ENCODE measurements around the gene ZFP36L2.

Gene ZFP36L2

GRCh38 chr2:43226955-43227829, 786 bp upstream of the ZFP36L2 start:
- TF ChIP-seq CTCF (IDR thresholded peaks at IDR 0.05; ENCODE audit: low read depth, low read length): no peak; the same call in 1 of the 2 replicates
- no peak for DNase-seq (ENCODE audit: extremely low read depth, low read depth)

- no peak for DNase-seq (ENCODE audit: extremely low read depth, low read depth)
Observed at GRCh38 chr2:43225788-43226557, 433 bp downstream of the ZFP36L2 start.

GRCh38 chr2:43225093-43225787, 1.2 kb downstream of the ZFP36L2 start:
- no peak for DNase-seq (ENCODE audit: extremely low read depth, low read depth)
- no peak for TF ChIP-seq CTCF (IDR thresholded peaks at IDR 0.05; ENCODE audit: low read depth, low read length)

More at GRCh38 chr2:43225788-43226557, 433 bp downstream of the ZFP36L2 start:
- no peak for TF ChIP-seq CTCF (IDR thresholded peaks at IDR 0.05; ENCODE audit: low read depth, low read length)

- DNase-seq (ENCODE audit: extremely low read depth, low read depth): no peak
- TF ChIP-seq CTCF (IDR thresholded peaks at IDR 0.05; ENCODE audit: low read depth, low read length): no peak
Observed at GRCh38 chr2:43224571-43225092, 1.8 kb downstream of the ZFP36L2 start.

- no peak for DNase-seq (ENCODE audit: extremely low read depth, low read depth)
- TF ChIP-seq CTCF (IDR thresholded peaks at IDR 0.05; ENCODE audit: low read depth, low read length): peak; percentile 45
Observed at GRCh38 chr2:43224131-43224570, 2.3 kb downstream of the ZFP36L2 start.

GRCh38 chr2:43223521-43224001, 2.8 kb downstream of the ZFP36L2 start:
- no peak for TF ChIP-seq CTCF (IDR thresholded peaks at IDR 0.05; ENCODE audit: low read depth, low read length)
- no peak for DNase-seq (ENCODE audit: extremely low read depth, low read depth)

Measured in AG09319 (cell line).